ENCODE measurements around the gene PNLIPRP3. TPM values are rescaled to one million over a fixed set of nuclear protein-coding genes. Genes with fewer than 3 reads are reported as not detected.

The PNLIPRP3 gene
- total and polyA plus RNA-seq, 10 of the 15 experiments (the other 5 are each of a cell fraction or from before 2014, with no cell fraction given), result 0.03 TPM; not detected in 9

GRCh38 chr10:116521424-116522290 is 94.0 kb downstream of the PNLIPRP3 start:
- in situ Hi-C loops (cut with MboI), result no loop called here
- no peaks in the 10 kb centered on the region for H3K9me3 ChIP-seq (replicated peaks; ENCODE audit: control insufficient read depth, insufficient read depth, low read length)
- ChIA-PET CTCF (interaction anchor here (0.8 to 1.8 kb wide), 8 partner anchors 11 to 1090 kb away, joined by 3 to 8 read pairs (median 4); no protein-coding TSS in a partner anchor), POLR2A (no interaction called here), SMC1A (ENCODE audit: uncharacterized antibody, unreplicated experiment) (interaction anchor here (0.6 kb wide), 1 partner anchor 9 kb away, joined by 3 read pairs; no protein-coding TSS in a partner anchor), RAD21 (ENCODE audit: unreplicated experiment) (no interaction called here)
- no peaks in the 10 kb centered on the region for H3K4me1 ChIP-seq (ENCODE audit: control insufficient read depth, insufficient read depth, low read length)
- H3K9ac ChIP-seq (ENCODE audit: control insufficient read depth, insufficient read depth, low read length), result no peak overlapping the region
- BruUV-seq (replicated peaks), result no TSS peak
- no peaks in the 10 kb centered on the region for H3K36me3 ChIP-seq (ENCODE audit: control insufficient read depth in 2 of 2, insufficient read depth in 2 of 2, low read length in 1 of 2)
- no peaks in the 10 kb centered on the region for H4K20me1 ChIP-seq (ENCODE audit: control insufficient read depth, insufficient read depth)
- H3K27ac ChIP-seq (ENCODE audit: control insufficient read depth, insufficient read depth), result no peak overlapping the region
- 9% methylated on average over 10 of the region's 10 CpGs for WGBS (ENCODE audit: insufficient coverage, insufficient replicate concordance, low lambda C conversion rate, missing lambda C conversion rate)
- DNase-seq (ENCODE audit: low read depth, low spot score) (no peak), ATAC-seq (peak; percentile 50; the same call in 1 of the 3 replicates), FAIRE-seq (no peak)
- H3K4me3 ChIP-seq, result no peak overlapping the region
- intact Hi-C loops (cut with micrococcal nuclease; ENCODE audit: unreplicated experiment), result loop anchor here (5.0 kb wide), 1 partner anchor 79 kb away; no protein-coding TSS in a partner anchor
- no peaks in the 10 kb centered on the region for H3K79me2 ChIP-seq (ENCODE audit: control insufficient read depth, insufficient read depth, low read length)
- H3K4me2 ChIP-seq (ENCODE audit: control insufficient read depth, insufficient read depth), result no peak overlapping the region
- peak; percentile 32; the same call in 1 of the 2 replicates for TF ChIP-seq SMC3 (IDR thresholded peaks at IDR 0.05; ENCODE audit: borderline replicate concordance, low read length)
- TF ChIP-seq RAD21 (IDR thresholded peaks at IDR 0.05; ENCODE audit: insufficient read depth, low read depth, low read length), result 0 out of 2 replicates have a peak, but pooled peaks have one; percentile 23
- TF ChIP-seq CTCF (IDR thresholded peaks at IDR 0.05 in 2 of 3, conservative IDR thresholded peaks at IDR 0.05 in 1 of 3; ENCODE audit: control insufficient read depth in 2 of 3, extremely low read depth in 1 of 3, insufficient read depth in 1 of 3, low read depth in 3 of 3, low read length in 3 of 3), result peak; percentile 56 to 73 (median 71)
- no peak for TF ChIP-seq DPF2 (IDR thresholded peaks at IDR 0.05)
- no peak for TF ChIP-seq ETV6 (conservative IDR thresholded peaks at IDR 0.05 in 1 of 2, IDR thresholded peaks at IDR 0.05 in 1 of 2; ENCODE audit: borderline replicate concordance in 1 of 2, low read depth in 1 of 2)
- no peak for TF ChIP-seq GATAD2B (conservative IDR thresholded peaks at IDR 0.05; ENCODE audit: low read depth)
- no peak overlapping the region for H2AFZ ChIP-seq (ENCODE audit: control insufficient read depth, low read depth, low read length)
- H3K27me3 ChIP-seq (replicated peaks in 1 of 2; ENCODE audit: control insufficient read depth in 2 of 2, insufficient read depth in 2 of 2, low read length in 1 of 2), result no peaks in the 10 kb centered on the region
